GM13977 (cell line): ENCODE results near the gene PURB.
"Not testable (repeated sequence)": the region's sequence is repeated elsewhere in the genome, so short reads cannot be mapped to it uniquely, and the experiment has no call there.

Experiments used
- DNase-seq: peaks from one replicate; pipeline ENCODE4 v3.0.0; 2012; ENCODE audit warnings: low spot score
- in situ Hi-C: fragments of 300-500 bp; cut with MboI; formaldehyde crosslinking; loops from one replicate; pipeline ENCODE4 v1.12.0; 2022; ENCODE audit warnings: low sequenced_read_pairs, low pct_unique_long_range_greater_than_20kb, mixed read lengths, inconsistent platforms; ENCODE audit not compliant: unreplicated experiment
- TF ChIP-seq, protein P1 (sequence below): IDR thresholded peaks from 2 replicates; pipeline ENCODE4 v1.5.1; 2012; ENCODE audit warnings: mild to moderate bottlenecking, control low read depth; ENCODE audit not compliant: insufficient read depth; ENCODE audit errors: extremely low read depth, missing control alignments

PURB gene

DNA sequence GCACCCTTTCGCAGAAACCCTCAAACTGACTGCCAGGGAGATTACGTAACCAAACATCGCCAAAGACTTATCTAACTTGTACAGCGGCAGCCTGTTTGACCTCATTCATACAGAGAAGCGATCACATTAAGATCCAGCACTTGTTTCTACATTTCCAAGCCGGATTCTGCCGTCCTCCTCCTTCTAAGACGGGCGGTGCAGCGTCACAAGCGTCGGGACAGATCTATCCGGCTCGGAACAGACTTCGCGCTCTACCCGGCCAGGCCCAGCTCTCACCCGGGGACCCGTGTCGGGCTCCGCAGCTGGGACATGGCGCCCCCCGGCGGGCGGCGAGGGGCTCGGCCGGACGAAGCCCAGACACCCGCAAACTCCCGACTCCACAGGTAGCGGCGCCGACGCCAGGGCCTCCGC is 37.8 kb downstream of the PURB start:
- DNase-seq = peak; percentile 88
- in situ Hi-C loops = loop anchor here (10.0 kb wide), 1 partner anchor 263 kb away; the partner anchor contains the start of gene TMED4
- TF ChIP-seq, protein P1, sequence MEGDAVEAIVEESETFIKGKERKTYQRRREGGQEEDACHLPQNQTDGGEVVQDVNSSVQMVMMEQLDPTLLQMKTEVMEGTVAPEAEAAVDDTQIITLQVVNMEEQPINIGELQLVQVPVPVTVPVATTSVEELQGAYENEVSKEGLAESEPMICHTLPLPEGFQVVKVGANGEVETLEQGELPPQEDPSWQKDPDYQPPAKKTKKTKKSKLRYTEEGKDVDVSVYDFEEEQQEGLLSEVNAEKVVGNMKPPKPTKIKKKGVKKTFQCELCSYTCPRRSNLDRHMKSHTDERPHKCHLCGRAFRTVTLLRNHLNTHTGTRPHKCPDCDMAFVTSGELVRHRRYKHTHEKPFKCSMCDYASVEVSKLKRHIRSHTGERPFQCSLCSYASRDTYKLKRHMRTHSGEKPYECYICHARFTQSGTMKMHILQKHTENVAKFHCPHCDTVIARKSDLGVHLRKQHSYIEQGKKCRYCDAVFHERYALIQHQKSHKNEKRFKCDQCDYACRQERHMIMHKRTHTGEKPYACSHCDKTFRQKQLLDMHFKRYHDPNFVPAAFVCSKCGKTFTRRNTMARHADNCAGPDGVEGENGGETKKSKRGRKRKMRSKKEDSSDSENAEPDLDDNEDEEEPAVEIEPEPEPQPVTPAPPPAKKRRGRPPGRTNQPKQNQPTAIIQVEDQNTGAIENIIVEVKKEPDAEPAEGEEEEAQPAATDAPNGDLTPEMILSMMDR = peak; percentile 96

DNA sequence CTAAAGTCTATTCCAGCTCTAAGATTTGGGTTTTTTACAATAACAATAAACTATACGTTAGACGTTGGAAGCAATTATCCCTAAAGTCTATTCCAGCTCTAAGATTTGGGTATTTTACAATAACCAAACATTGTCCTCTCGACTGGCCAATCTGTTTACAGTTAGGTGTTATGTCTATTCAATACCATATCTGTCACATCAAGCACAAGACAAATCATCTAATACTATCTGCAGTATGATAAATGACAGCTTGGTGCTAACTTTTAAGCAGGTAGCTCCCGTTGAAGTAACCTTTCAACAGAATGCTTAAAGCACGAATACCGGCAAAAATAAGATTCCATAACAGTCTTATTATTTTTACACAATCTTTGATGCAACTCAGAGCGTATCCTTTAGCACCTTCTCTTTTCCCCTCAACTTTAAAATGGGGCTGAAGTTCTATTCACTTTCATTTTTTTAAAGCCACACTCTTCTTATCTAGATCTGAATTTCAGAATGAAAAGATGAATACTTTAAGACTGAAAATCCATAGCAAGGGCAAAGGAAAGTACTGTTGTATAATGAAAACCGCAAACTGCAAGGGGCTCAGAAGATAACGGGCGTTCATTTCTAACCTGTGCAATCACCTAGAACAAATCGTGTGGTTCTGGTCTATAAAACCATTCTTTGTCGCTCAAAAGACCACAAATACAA is 38.4 kb downstream of the PURB start:
- in situ Hi-C loops = loop anchor here (10.0 kb wide), 1 partner anchor 262 kb away; the partner anchor contains the start of gene TMED4
- TF ChIP-seq, protein P1 = no peak
- DNase-seq = no peak

DNA sequence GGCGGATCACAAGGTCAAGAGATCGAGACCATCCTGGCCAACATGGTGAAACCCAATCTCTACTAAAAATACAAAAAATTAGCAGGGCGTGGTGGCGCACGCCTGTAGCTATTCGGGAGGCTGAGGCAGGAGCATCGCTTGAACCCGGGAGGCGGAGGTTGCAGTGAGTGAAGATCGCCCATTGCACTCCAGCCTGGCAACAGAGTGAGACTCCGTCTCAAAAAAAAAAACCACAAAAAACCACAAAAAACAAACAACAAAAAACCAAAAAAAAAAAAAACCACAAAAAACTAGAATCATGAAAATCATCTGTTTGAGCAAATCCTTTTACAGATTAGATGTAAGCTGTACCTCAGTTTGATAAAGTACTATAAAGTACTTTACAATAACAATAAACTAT is 38.9 kb downstream of the PURB start:
- not testable (repeated sequence) for DNase-seq
- in situ Hi-C loops = loop anchor here (10.0 kb wide), 1 partner anchor 262 kb away; the partner anchor contains the start of gene TMED4

DNA sequence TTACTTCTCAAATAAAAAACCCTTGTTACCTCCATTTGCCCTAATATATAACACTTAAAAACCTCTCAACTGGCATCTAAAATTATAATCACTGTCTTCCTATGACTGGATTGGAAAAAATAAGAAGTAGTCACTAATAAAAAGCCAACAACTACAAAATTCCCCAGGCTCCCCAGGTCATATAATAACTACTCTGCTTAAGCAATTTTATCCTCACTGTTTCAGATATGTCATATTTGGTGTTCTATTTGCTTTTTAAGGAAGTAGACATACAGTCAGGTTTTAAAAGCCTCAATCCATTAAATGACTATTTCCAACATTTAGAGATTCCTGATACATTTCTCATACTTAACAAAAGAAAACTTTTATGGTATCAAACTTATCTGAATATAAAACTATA is 39.9 kb downstream of the PURB start:
- TF ChIP-seq, protein P1 = no peak
- DNase-seq = no peak
- in situ Hi-C loops = loop anchor here (10.0 kb wide), 1 partner anchor 261 kb away; the partner anchor contains the start of gene TMED4

- not testable (repeated sequence) for DNase-seq
- in situ Hi-C loops = loop anchor here (10.0 kb wide), 1 partner anchor 259 kb away; the partner anchor contains the start of gene TMED4
Measured at GRCh38 chr7:44843440-44843839, 41.9 kb downstream of the PURB start.

DNA sequence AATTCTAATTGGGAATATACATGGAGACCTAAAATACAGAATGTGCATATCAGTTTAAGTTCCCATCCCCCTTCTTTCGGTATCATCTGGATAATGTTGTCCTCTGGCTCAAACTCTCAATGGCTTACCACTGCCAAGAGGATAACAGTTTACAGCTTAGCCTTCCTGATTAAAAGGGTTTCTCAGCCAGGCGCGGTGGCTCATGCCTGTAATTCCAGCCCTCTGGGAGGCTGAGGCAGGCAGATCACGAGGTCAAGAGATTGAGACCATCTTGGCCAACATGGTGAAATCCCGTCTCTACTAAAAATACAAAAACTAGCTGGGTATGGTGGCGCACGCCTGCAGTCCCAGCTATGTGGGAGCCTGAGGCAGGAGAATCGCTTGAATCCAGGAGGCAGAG is 42.7 kb downstream of the PURB start:
- DNase-seq = not testable (repeated sequence)
- in situ Hi-C loops = loop anchor here (10.0 kb wide), 1 partner anchor 258 kb away; the partner anchor contains the start of gene TMED4

DNA sequence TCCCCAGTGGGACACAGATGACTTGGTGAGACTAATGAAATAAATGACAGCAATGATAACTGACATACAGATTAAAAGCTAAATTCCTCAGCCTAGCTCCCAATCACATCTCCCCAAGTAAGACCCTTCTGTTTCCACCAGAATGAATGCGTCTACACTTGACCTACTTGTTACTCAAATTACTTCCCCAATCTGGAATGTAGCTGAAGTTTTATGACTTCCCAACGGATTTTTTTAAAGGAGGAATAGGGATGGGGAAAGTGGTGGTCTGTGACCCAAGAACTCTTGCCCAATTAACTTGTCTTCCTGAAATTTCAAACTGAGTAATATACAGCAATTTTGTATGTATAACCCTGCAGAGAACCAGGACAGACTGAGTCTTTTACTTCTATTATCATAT is 46.6 kb downstream of the PURB start:
- no peak for DNase-seq
- TF ChIP-seq, protein P1 = no peak
- in situ Hi-C loops = no loop called here

DNA sequence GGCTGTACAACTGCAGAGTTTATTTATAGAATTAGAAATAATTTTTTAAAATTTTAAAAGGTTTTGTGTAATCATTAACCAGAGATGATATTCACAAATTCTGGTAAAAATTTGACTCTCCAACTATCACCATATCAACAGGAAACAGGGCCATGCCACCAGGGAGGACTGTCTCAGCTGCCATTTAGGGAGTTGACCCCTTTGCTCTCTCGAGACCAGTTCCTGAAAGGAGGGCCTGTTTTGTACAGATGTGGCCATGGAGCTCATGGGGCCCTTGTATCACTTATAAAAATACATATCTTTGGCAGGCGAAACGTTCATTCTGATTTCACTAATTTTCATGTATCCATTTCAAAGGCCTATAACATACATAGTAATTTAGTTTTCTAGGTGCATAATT is 57.8 kb downstream of the PURB start:
- TF ChIP-seq, protein P1 = no peak
- in situ Hi-C loops = no loop called here
- no peak for DNase-seq
